IMR-90 (cell line): ENCODE results near the gene MAPKAPK2. TPM values are rescaled to one million over a fixed set of nuclear protein-coding genes. Genes with fewer than 3 reads are reported as not detected.

Source experiments
- ATAC-seq: fragments of 200-7000 bp; cut with Tn5 transposase; 2 replicates; pipeline ENCODE4 v1.9.1; 2020; ENCODE audit warnings: low read depth, mild to moderate bottlenecking, moderate library complexity
- BruUV-seq: library from RNA; stranded (reverse); fragments of 400-500 nt; replicated peaks from 2 replicates; lab custom pipeline; 2021; lab: Mats Ljungman, UMichigan
- CTCF ChIA-PET: fragments of 300-600 bp; formaldehyde crosslinking; extraction: SDS; loops from one replicate; lab custom pipeline; 2021; ENCODE audit warnings: antibody characterized with exemption; lab: Yijun Ruan, JAX
- POLR2A ChIA-PET: fragments of 300-600 bp; sonication (Branson Sonifier 250); formaldehyde crosslinking; loops from one replicate; lab custom pipeline; 2022; ENCODE audit warnings: antibody characterized with exemption; ENCODE audit not compliant: unreplicated experiment; lab: Charles Lee
- DNase-seq: peaks from one replicate; pipeline ENCODE4 v3.0.0; 2013
- H2AFZ ChIP-seq: replicated peaks from 2 replicates; pipeline ENCODE3; 2013; ENCODE audit warnings: low read length, mild to moderate bottlenecking; ENCODE audit not compliant: poor library complexity
- H2AK5ac ChIP-seq: 2 replicates; pipeline ENCODE4 v1.6.1; 2013; ENCODE audit warnings: low read depth, low read length, inconsistent platforms
- H2AK9ac ChIP-seq: replicated peaks from 2 replicates; pipeline ENCODE3; 2013; ENCODE audit warnings: mild to moderate bottlenecking, low read depth, low read length, moderate library complexity; ENCODE audit not compliant: poor library complexity
- H2BK120ac ChIP-seq: 2 replicates; pipeline ENCODE4 v1.6.1; 2013; ENCODE audit warnings: low read depth, low read length, inconsistent platforms
- H2BK15ac ChIP-seq: 3 replicates; pipeline ENCODE4 v1.6.1; 2013; ENCODE audit warnings: low read depth, low read length, inconsistent platforms
- H2BK20ac ChIP-seq: 2 replicates; pipeline ENCODE4 v1.6.1; 2013; ENCODE audit warnings: low read depth, mild to moderate bottlenecking, inconsistent platforms, low read length, moderate library complexity
- H2BK5ac ChIP-seq: 2 replicates; pipeline ENCODE4 v1.6.1; 2013; ENCODE audit warnings: mild to moderate bottlenecking, low read depth, low read length, inconsistent platforms; ENCODE audit not compliant: poor library complexity, severe bottlenecking
- H3K14ac ChIP-seq: replicated peaks from 2 replicates; pipeline ENCODE4 v1.6.1; 2013; ENCODE audit warnings: low read depth, low read length, inconsistent platforms
- H3K18ac ChIP-seq: 2 replicates; pipeline ENCODE4 v1.6.1; 2013; ENCODE audit warnings: low read depth, low read length, control low read depth
- H3K23ac ChIP-seq: 2 replicates; pipeline ENCODE4 v1.6.1; 2013; ENCODE audit warnings: low read depth, low read length, inconsistent platforms
- H3K27ac ChIP-seq: 2 replicates; pipeline ENCODE4 v1.5.1; 2013; ENCODE audit warnings: mild to moderate bottlenecking, control low read depth, low read length; ENCODE audit not compliant: insufficient read depth
- H3K27me3 ChIP-seq: 2 replicates; pipeline ENCODE4 v1.6.1; 2013; ENCODE audit warnings: low read length; ENCODE audit not compliant: control insufficient read depth, insufficient read depth
- H3K36me3 ChIP-seq: 2 replicates; pipeline ENCODE4 v1.6.1; 2013; ENCODE audit warnings: low read length, mixed read lengths; ENCODE audit not compliant: control insufficient read depth, insufficient read depth
- H3K4ac ChIP-seq: 2 replicates; pipeline ENCODE4 v1.6.1; 2013; ENCODE audit warnings: low read depth, low read length, inconsistent platforms
- H3K4me1 ChIP-seq: 2 replicates; pipeline ENCODE4 v1.6.1; 2013; ENCODE audit warnings: low read length, mixed read lengths; ENCODE audit not compliant: control insufficient read depth, insufficient read depth
- H3K4me2 ChIP-seq: 2 replicates; pipeline ENCODE4 v1.6.1; 2013; ENCODE audit warnings: low read depth, mild to moderate bottlenecking, control low read depth, low read length, moderate library complexity
- H3K4me3 ChIP-seq: 2 replicates; pipeline ENCODE4 v1.5.1; 2013; ENCODE audit warnings: low read depth, mild to moderate bottlenecking, control low read depth, low read length, moderate library complexity; ENCODE audit not compliant: insufficient read depth
- H3K56ac ChIP-seq: 2 replicates; pipeline ENCODE4 v1.6.1; 2013; ENCODE audit warnings: low read length, inconsistent platforms; ENCODE audit not compliant: insufficient read depth; ENCODE audit errors: extremely low read depth
- H3K79me1 ChIP-seq, 2 experiments: 2 replicates each; pipeline ENCODE4 v1.6.1; 2013; ENCODE audit warnings: low read length in 2 of 2, inconsistent platforms in 1 of 2, low read depth in 1 of 2
- H3K9ac ChIP-seq: 2 replicates; pipeline ENCODE4 v1.6.1; 2013; ENCODE audit warnings: low read depth, low read length, control low read depth
- H3K9me1 ChIP-seq: 2 replicates; pipeline ENCODE4 v1.6.1; 2013; ENCODE audit warnings: low read length, inconsistent platforms; ENCODE audit not compliant: insufficient read depth
- H3K9me3 ChIP-seq: 2 replicates; pipeline ENCODE4 v1.6.1; 2013; ENCODE audit warnings: low read length; ENCODE audit not compliant: control insufficient read depth, insufficient read depth
- H4K20me1 ChIP-seq: 2 replicates; pipeline ENCODE4 v1.6.1; 2013; ENCODE audit warnings: low read length, inconsistent platforms; ENCODE audit not compliant: insufficient read depth
- H4K5ac ChIP-seq: 2 replicates; pipeline ENCODE4 v1.6.1; 2013; ENCODE audit warnings: mild to moderate bottlenecking, low read depth, low read length, control low read depth
- H4K8ac ChIP-seq, 2 experiments: 2 replicates each; pipeline ENCODE4 v1.6.1; 2013; ENCODE audit warnings: low read depth in 2 of 2, low read length in 2 of 2, control low read depth in 1 of 2, inconsistent platforms in 1 of 2
- H4K91ac ChIP-seq: 2 replicates; pipeline ENCODE4 v1.6.1; 2013; ENCODE audit warnings: low read depth, low read length, inconsistent platforms; ENCODE audit not compliant: insufficient read depth
- BHLHE40 ChIP-seq: fragments of 150-350 bp; IDR thresholded peaks from 2 replicates; pipeline ENCODE4 v1.6.1; 2016; ENCODE audit warnings: mild to moderate bottlenecking, low read depth, low read length
- CEBPB ChIP-seq: IDR thresholded peaks from 2 replicates; pipeline ENCODE4 v1.6.1; 2012; ENCODE audit warnings: low read depth, low read length, improper control_type of control experiment
- CHD1 ChIP-seq: IDR thresholded peaks from 2 replicates; pipeline ENCODE4 v1.6.1; 2012; ENCODE audit warnings: low read depth, low read length, improper control_type of control experiment
- FOS ChIP-seq: fragments of 150-350 bp; IDR thresholded peaks from 2 replicates; pipeline ENCODE4 v1.6.1; 2016; ENCODE audit warnings: low read depth, low read length
- MAFK ChIP-seq: IDR thresholded peaks from 2 replicates; pipeline ENCODE4 v1.6.1; 2012; ENCODE audit warnings: low read depth, low read length, improper control_type of control experiment
- MAZ ChIP-seq: IDR thresholded peaks from 2 replicates; pipeline ENCODE4 v1.6.1; 2012; ENCODE audit warnings: low read depth, mild to moderate bottlenecking, low read length, improper control_type of control experiment, moderate library complexity, borderline replicate concordance
- MXI1 ChIP-seq: IDR thresholded peaks from 2 replicates; pipeline ENCODE4 v1.6.1; 2012; ENCODE audit warnings: low read depth, mild to moderate bottlenecking, low read length, moderate library complexity, borderline replicate concordance
- NFE2L2 ChIP-seq: fragments of 150-350 bp; IDR thresholded peaks from 2 replicates; pipeline ENCODE4 v1.6.1; 2016; ENCODE audit warnings: low read depth, mild to moderate bottlenecking, low read length
- POLR2A ChIP-seq: IDR thresholded peaks from 2 replicates; pipeline ENCODE4 v1.6.1; 2012; ENCODE audit warnings: mild to moderate bottlenecking, low read depth, low read length
- RAD21 ChIP-seq: IDR thresholded peaks from 2 replicates; pipeline ENCODE4 v1.6.1; 2012; ENCODE audit warnings: low read length, improper control_type of control experiment
- RCOR1 ChIP-seq: IDR thresholded peaks from 2 replicates; pipeline ENCODE4 v1.6.1; 2012; ENCODE audit warnings: mild to moderate bottlenecking, low read length, improper control_type of control experiment; ENCODE audit not compliant: insufficient replicate concordance
- RFX5 ChIP-seq: IDR thresholded peaks from 2 replicates; pipeline ENCODE4 v1.8.0; 2012; ENCODE audit warnings: low read depth, mild to moderate bottlenecking, low read length, moderate library complexity
- SMC3 ChIP-seq: fragments of 150-350 bp; IDR thresholded peaks from 2 replicates; pipeline ENCODE4 v1.6.1; 2016; ENCODE audit warnings: low read depth, mild to moderate bottlenecking, antibody characterized with exemption, low read length, moderate library complexity
- WGBS, 2 experiments: methylation state at CpG; one replicate each; pipeline versions ENCODE4 v1.1.5 to v1.1.7; 2013; ENCODE audit warnings: missing lambda C conversion rate in 2 of 2; ENCODE audit not compliant: insufficient read length in 1 of 2; ENCODE audit errors: extremely low coverage in 2 of 2; 5-methylcytosine and 5-hydroxymethylcytosine counted together
- dilution Hi-C: fragments of 300-500 bp; cut with HindIII; formaldehyde crosslinking; loops from one replicate; pipeline ENCODE4 v1.14.3; 2018; ENCODE audit warnings: low sequenced_read_pairs; ENCODE audit not compliant: unreplicated experiment
- in situ Hi-C: fragments of 300-500 bp; cut with MboI; formaldehyde crosslinking; loops from 3 replicates; pipeline ENCODE4 v1.14.3; 2019; ENCODE audit warnings: low sequenced_read_pairs, inconsistent platforms, mixed read lengths
- intact Hi-C: fragments of 100-400 bp; cut with micrococcal nuclease; formaldehyde crosslinking; loops from 2 replicates; pipeline ENCODE4 v1.10.0; 2022
- polyA plus RNA-seq, 3 experiments: library from polyadenylated mRNA; depleted of rRNA; stranded (reverse); fragments of >200 nt; gene quantifications; 2 replicates each; pipeline ENCODE4 v1.2.3, GENCODE V29; 2012; ENCODE audit warnings: low replicate concordance in 1 of 3
- total RNA-seq: library from RNA; depleted of rRNA; stranded (reverse); fragments of >200 nt; gene quantifications from 2 replicates; pipeline ENCODE4 v1.2.3, GENCODE V29; 2012
- TF ChIP-seq, protein P1 (sequence below): conservative IDR thresholded peaks from 2 replicates; pipeline ENCODE4 v1.5.1; 2012; ENCODE audit warnings: mild to moderate bottlenecking, low read depth, low read length, improper control_type of control experiment
- TF ChIP-seq, protein P2 (sequence below): fragments of 150-350 bp; IDR thresholded peaks from 2 replicates; pipeline ENCODE4 v1.6.1; 2016; ENCODE audit warnings: low read depth, mild to moderate bottlenecking, low read length, moderate library complexity, borderline replicate concordance
- TF ChIP-seq, protein P3 (sequence below): fragments of 150-350 bp; IDR thresholded peaks from 2 replicates; pipeline ENCODE4 v1.6.1; 2017; ENCODE audit warnings: mild to moderate bottlenecking, antibody characterized with exemption, low read length, low read depth

The MAPKAPK2 gene
- total and polyA plus RNA-seq, 2 of the 4 experiments (the other 2 are of a cell fraction), result 56.5 to 66.4 TPM

DNA sequence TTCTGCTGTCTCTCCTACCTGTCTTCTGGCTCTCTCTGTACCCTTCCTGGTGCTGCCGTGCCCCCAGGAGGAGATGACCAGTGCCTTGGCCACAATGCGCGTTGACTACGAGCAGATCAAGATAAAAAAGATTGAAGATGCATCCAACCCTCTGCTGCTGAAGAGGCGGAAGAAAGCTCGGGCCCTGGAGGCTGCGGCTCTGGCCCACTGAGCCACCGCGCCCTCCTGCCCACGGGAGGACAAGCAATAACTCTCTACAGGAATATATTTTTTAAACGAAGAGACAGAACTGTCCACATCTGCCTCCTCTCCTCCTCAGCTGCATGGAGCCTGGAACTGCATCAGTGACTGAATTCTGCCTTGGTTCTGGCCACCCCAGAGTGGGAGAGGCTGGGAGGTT is 47.8 kb downstream of the MAPKAPK2 start:
- ChIA-PET CTCF (no interaction called here), POLR2A (no interaction called here)
- Histone ChIP-seq H3K36me3 (peaks cover 60% of the 10 kb centered on the region), H4K91ac (no peak overlapping the region), H3K4me3 (no peak overlapping the region), H4K20me1 (peaks cover 37% of the 10 kb centered on the region), H3K9ac (no peak overlapping the region), H4K5ac (no peak overlapping the region), H2AK5ac (no peak overlapping the region), H3K4me1 (peaks cover 10% of the 10 kb centered on the region), H3K4me2 (no peak overlapping the region), H3K18ac (no peak overlapping the region), H3K27ac (no peak overlapping the region), H3K23ac (no peak overlapping the region), H4K8ac (no peak overlapping the region), H2BK5ac (no peak overlapping the region), H3K9me1 (peaks cover 19% of the 10 kb centered on the region), H2AK9ac (no peak overlapping the region), H2BK15ac (no peak overlapping the region), H2BK120ac (no peak overlapping the region), H3K14ac (no peak overlapping the region), H3K4ac (no peak overlapping the region), H2BK20ac (no peak overlapping the region), H3K9me3 (no peaks in the 10 kb centered on the region), H3K56ac (no peak overlapping the region), H3K27me3 (no peaks in the 10 kb centered on the region), H2AFZ (no peak overlapping the region), H3K79me1 (peaks cover 18 to 77% of the 10 kb centered on the region in 2 experiments)
- DNase-seq (no peak), ATAC-seq (no peak)
- intact Hi-C loops, result loop anchor here (10.0 kb wide), 1 partner anchor 252 kb away; no protein-coding TSS in a partner anchor
- dilution Hi-C loops, result no loop called here
- no TSS peak for BruUV-seq
- in situ Hi-C loops, result no loop called here
- TF ChIP-seq SMC3, result no peak
- TF ChIP-seq MAFK, result no peak
- no peak for TF ChIP-seq RFX5
- no peak for TF ChIP-seq FOS
- no peak for TF ChIP-seq MAZ
- no peak for TF ChIP-seq POLR2A
- TF ChIP-seq, protein P1, sequence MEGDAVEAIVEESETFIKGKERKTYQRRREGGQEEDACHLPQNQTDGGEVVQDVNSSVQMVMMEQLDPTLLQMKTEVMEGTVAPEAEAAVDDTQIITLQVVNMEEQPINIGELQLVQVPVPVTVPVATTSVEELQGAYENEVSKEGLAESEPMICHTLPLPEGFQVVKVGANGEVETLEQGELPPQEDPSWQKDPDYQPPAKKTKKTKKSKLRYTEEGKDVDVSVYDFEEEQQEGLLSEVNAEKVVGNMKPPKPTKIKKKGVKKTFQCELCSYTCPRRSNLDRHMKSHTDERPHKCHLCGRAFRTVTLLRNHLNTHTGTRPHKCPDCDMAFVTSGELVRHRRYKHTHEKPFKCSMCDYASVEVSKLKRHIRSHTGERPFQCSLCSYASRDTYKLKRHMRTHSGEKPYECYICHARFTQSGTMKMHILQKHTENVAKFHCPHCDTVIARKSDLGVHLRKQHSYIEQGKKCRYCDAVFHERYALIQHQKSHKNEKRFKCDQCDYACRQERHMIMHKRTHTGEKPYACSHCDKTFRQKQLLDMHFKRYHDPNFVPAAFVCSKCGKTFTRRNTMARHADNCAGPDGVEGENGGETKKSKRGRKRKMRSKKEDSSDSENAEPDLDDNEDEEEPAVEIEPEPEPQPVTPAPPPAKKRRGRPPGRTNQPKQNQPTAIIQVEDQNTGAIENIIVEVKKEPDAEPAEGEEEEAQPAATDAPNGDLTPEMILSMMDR, result no peak
- TF ChIP-seq RCOR1, result no peak
- TF ChIP-seq RAD21, result no peak
- no peak for TF ChIP-seq CEBPB
- no peak for TF ChIP-seq NFE2L2
- TF ChIP-seq MXI1, result no peak
- TF ChIP-seq, protein P2, sequence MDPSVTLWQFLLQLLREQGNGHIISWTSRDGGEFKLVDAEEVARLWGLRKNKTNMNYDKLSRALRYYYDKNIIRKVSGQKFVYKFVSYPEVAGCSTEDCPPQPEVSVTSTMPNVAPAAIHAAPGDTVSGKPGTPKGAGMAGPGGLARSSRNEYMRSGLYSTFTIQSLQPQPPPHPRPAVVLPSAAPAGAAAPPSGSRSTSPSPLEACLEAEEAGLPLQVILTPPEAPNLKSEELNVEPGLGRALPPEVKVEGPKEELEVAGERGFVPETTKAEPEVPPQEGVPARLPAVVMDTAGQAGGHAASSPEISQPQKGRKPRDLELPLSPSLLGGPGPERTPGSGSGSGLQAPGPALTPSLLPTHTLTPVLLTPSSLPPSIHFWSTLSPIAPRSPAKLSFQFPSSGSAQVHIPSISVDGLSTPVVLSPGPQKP, result no peak
- TF ChIP-seq CHD1, result no peak
- no peak for TF ChIP-seq BHLHE40
- TF ChIP-seq, protein P3, sequence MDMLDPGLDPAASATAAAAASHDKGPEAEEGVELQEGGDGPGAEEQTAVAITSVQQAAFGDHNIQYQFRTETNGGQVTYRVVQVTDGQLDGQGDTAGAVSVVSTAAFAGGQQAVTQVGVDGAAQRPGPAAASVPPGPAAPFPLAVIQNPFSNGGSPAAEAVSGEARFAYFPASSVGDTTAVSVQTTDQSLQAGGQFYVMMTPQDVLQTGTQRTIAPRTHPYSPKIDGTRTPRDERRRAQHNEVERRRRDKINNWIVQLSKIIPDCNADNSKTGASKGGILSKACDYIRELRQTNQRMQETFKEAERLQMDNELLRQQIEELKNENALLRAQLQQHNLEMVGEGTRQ, result no peak
- 85% methylated on average over 4 of the region's 11 CpGs; no CpG with 5 or more reads in 1 of the 2 experiments for WGBS, 2 experiments
